CD4-positive, alpha-beta T cell treated with Interleukin-12 subunit alpha and Interleukin-12 subunit beta, for 1 hour (primary cell): ENCODE measurements around the gene CREBL2.
"Not testable (repeated sequence)": the region's sequence is repeated elsewhere in the genome, so short reads cannot be mapped to it uniquely, and the experiment has no call there.

Experiments used
- DNase-seq: peaks from one replicate; pipeline ENCODE4 v3.0.0-alpha.2; 2020

The CREBL2 gene, protein sequence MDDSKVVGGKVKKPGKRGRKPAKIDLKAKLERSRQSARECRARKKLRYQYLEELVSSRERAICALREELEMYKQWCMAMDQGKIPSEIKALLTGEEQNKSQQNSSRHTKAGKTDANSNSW

DNA sequence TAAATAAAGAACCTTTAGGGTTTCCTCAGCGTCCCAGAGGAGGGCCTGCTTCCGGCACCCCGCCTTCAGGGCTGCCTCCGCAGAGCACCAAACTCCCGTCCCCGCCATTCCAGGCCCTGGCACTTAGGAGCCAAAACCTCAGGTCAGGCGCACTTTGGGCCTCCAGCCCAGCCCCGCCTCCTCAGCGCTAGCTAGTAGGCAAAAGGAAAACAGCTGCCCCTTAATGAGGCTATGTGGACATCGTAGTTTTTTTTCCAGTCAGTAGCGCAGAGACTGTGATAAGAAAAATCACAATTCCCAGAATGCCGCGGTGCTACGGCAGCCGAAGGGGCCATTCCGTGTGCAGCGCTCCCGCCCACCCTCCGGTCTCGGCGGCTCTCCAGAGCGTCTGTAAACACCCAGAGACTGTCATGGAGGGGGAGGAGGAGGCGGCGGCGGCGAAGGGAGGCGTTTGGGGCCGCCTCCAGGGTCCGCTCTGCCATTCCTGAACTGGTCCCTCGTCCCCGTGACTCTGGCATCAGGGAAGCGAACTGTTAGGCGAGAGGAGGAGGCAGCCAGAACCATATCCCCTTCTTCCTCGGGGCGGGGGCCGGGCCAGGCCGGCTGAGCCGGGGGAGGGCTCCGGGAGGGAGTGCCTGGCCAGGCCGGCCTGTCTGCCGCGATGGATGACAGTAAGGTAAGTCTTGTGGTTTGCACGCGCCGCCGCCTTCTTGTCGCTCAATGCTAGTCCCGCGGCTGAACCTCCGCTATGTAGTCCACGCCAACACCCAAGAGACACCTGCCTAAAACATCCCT is at the start of gene CREBL2:
Gene CREBL2 (plus strand): TSS at position 365 of the 795 bp plus-strand sequence. CDS start 297 bp downstream, at position 662.
- peak; percentile 90 for DNase-seq

DNA sequence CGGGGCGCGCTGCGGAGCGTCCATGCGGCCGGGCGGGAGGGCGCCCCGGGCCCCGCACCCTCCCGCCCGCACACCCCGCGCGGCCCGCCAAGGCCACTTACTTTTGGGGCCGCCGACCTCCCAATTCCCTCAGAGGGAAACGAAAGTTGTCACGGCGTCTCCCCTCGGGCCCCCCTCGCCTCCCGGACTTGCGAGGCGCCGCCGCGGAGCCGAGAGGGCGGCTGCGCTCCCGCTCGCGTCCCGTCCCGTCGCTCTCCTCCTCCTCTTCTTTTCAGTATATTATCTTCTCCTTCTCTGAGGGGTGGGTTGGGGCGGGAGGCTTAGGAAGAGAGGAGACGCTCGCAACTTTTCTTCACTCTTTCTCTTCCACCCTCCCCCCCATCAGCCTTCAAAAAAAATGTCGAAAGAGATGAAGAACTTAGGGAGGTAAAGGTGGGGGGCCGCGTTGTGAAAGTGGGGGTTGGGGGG is 49.6 kb upstream of the CREBL2 start:
- DNase-seq: no peak

DNA sequence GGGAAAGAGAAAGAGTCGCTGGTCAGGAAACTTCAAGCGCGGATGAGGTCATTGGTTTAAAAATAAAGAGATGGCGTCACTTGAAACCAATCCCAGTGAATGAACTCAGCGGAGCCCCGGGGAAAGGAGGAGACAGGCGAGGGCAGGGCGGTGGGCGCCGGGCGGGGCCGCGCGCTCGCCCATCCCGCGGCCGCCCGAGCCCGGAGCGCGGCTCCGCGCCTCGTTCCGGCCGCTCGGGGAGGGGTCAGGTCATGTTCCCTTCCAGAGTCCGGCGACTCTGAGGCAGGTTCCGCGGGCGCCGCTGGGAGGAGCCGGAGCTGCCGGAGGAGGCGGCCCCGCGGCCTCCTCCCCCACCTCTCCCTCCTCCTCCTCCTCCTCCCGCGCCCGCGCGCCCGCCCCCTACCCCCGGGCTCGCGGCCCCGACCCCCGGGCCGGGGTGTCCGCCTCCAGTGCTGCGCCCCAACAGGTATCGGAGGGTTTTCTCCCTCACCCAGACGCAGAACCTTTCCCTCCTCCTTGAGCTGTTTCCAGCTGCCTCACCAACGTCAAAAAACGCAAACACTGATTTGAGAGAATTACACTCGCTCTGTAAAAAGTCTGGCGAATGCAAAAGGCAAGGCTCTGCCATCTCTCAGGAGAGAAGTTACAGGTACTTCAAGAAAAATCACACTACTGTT is 49.0 kb upstream of the CREBL2 start, which contains the start of gene DUSP16:
Gene DUSP16 (minus strand): TSS at position 279 of the 677 bp plus-strand sequence. CDS start 41,765 bp downstream, outside the sequence.
- peak; percentile 93 for DNase-seq

DNA sequence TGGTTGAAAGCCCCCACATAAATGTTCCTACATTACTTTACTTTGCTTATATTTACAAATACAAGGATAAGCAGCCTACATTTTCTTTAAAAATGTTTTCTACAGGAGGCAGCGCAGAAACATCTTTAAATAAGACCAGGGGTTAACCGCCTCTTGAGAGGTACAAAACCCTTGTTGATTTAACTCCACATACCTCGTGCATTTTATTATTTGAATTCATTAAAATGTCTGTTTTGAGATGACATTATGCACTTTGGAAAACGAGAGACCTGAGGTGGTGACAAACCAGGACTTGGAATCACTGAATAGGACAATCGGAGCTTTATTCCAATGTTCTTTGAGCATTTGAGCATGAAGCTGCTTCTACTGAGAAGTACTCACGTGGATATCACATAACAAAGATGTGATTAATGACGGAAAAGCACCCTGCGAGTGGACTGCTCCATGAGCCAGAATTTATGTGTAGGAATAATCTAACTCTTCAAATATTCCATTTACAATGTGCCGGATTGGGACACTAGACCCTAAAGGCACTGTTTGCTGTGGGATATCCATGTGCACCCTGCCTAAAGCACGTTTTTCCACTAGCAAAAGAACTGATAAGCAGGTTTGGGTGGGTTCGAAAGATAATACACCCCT is 48.3 kb upstream of the CREBL2 start:
- no peak for DNase-seq

DNA sequence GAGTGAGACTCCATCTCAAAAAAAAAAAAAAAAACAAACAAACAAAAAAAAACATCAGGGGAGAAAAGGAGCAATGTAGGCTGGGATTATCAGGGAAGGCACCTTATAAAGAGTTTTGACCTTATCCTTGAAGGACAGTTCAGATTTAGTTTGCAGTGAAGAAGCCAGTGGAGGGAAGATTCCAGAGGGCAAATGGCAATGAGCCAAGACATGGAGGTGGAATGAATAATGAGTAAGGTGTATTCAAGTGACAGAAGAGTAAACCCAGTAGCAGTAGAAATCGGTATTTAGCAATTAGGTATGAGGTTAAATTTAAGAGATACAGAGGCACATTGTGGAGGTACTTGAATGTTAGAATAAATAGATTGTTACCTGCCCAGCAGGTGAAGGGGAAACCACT is 46.8 kb upstream of the CREBL2 start:
- no peak for DNase-seq

DNA sequence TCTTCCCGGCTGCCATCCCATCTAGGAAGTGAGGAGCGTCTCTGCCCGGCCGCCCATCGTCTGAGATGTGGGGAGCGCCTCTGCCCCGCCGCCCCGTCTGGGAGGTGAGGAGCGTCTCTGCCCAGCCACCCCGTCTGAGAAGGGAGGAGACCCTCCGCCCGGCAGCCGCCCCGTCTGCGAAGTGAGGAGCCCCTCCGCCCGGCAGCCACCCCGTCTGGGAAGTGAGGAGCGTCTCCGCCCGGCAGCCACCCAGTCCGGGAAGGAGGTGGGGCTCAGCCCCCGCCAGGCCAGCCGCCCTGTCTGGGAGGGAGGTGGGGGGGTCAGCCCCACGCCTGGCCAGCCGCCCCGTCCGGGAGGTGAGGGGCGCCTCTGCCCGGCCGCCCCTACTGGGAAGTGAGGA is 45.7 kb upstream of the CREBL2 start:
- DNase-seq: not testable (repeated sequence)

DNA sequence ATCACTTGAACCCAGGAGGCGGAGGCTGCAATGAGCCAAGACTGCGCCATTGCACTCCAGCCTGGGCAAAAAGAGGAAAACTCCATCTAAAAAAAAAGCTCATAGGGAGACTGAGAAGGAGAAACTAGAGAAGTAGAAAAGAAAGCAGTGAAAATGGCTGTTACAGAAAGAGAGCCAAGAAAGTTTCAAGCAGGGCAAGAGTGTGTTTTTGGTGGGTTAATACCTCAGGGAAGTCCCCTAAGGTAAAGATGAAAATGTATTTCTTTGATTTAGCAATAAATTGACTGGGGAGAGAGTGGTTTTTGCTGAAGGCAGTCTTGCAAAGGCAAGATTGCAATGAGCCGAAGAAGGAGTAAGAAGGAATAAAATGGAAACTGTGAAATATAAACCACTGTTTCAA is 39.0 kb upstream of the CREBL2 start:
- no peak for DNase-seq

DNA sequence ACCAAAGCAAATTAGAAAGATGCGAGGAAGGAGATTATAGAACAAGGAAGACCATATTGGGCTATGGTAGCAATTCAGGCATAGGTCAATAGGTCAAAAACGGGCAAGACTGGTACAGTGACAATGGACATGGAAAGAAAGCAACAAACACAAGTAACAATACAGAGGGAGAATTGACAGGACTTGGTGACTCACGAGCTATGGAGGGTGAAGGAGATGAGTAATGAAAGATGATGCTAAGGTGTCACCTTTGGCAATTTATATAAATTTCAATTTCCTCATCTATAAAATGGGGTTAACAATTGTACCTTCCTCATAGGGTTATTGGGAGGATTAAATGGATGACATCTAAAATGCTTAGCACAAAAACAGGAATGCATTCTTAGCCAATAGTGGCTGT is 33.9 kb upstream of the CREBL2 start:
- no peak for DNase-seq

DNA sequence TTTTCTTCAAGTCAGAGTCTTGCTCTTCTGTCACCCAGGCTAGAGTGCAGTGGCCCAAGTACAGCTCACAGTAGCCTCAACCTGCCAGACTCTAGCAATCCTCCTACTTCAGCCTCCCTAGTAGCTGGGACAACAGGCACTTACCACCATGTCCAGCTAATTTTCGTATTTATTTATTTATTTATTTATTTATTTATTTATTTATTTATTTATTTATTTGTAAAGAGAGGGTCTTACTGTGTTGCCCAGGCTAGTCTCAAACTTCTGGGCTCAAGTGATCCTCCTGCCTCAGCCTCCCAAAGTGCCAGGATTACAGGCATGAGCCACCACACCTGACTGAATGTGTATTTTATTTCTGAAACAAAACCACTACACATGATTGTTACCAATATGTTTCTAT is 31.0 kb upstream of the CREBL2 start:
- DNase-seq: not testable (repeated sequence)

DNA sequence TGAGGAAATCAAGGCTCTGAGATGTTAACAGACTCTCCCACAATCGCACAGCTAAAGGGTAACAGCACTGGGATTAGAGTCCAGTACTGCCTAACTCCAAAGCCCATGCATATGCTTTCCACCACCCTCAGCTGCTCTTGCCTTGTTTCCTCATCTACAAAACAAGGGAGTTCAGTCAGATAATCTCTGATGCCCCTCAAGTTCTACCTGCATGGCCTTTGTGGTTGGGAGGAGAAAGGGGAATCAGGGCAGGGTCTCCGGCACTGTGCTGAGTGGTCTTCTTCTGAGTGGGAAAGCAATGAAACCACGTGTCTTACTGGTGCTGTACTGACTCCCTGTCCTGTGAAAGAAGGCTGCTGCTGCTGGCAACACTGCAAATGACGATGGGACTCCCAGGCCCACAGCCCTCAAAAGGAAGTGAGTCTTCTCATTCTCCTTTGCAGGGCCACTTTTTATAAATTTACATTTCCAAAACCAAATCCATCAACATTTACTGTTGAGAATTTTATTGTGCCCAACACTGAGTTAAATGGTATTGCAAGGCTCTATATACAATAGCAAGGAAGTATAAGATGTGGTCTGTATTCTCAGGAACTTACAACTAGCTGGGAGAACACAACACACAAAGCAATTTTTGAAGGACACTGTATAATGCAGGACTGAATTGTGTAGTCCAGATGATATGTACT is 29.3 kb upstream of the CREBL2 start:
- no peak for DNase-seq

DNA sequence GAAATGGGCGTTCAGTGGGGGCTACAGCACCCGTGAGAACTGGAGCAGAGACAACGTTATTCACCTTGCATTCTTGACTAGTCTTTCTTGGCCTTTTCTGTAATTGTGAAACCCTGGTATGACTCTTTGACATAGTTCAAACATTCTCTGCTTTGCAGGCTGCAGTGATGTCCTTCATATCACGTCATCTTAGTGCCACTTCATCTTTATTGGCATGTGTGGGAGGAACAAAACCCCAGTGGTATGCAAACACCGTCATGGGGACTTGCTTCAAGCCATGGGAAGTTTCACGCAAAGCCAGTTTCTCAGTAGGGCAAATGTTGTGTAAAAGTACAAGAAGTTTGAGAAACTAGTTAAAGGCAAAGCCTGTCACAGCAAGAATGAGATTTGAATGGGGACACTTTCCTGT is 28.8 kb upstream of the CREBL2 start:
- DNase-seq: no peak

DNA sequence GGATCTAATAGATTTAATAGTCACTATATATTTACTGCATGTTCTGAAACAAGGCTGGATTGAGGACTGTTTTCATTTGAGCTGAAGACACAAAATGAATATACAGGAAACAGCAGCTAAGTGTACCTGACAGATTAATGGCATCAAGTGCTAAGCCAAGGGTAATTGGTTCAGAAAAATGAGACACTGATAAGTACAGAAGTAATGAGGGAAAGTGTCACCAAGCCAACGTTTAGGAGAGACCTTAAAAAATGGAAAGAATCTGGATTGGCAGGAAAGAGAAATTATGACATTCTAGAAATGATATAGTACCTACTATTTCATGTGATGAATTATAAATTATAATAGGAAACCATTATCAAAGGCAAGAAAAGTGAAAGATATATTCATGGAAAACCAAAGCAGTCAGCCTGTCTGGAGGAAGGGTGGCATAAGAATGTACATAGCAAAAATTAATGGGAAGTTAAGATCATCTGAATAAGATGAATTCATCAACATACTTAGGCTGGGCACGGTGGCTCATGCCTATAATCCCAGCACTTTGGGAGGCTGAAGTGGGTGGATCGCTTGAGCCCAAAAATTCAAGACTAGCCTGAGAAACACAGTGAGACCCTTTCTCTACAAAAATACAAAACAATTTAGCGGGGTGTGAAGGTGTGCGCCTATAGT is 28.0 kb upstream of the CREBL2 start:
- DNase-seq: no peak

DNA sequence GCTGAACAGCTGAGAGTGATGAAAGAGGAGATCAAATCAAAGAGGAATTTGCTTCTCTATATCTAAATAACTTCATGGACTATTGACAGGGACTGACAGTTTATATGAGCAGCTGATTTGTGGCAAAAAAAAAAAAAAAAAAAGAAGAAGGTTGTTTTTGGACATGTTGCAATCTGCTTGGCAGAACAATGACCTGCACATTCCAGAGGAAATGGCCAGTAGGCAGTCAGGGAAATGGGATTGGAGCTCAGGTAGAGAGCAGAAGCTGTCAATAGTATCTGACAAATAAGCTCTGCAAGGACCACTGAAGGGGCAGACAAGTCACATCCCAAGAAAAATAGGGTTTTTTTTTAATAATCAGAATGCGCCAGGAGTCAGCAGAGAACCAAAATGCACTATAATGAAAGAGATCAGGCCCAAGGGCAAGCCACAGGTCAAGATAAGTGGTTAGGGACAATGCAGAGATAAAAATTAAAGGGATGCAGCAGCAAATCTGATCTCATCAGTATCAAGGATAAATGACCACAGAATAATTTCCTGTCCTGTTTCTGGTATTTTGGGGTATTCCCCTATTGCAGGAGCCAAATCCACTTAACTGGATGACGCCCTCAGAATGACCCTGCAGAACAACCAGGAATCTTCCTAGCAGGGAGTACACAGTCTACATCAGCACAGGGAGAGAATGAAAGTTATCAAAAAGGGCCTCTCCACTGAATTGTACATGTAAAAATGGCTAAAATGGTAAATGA is 26.4 kb upstream of the CREBL2 start:
- DNase-seq: no peak

DNA sequence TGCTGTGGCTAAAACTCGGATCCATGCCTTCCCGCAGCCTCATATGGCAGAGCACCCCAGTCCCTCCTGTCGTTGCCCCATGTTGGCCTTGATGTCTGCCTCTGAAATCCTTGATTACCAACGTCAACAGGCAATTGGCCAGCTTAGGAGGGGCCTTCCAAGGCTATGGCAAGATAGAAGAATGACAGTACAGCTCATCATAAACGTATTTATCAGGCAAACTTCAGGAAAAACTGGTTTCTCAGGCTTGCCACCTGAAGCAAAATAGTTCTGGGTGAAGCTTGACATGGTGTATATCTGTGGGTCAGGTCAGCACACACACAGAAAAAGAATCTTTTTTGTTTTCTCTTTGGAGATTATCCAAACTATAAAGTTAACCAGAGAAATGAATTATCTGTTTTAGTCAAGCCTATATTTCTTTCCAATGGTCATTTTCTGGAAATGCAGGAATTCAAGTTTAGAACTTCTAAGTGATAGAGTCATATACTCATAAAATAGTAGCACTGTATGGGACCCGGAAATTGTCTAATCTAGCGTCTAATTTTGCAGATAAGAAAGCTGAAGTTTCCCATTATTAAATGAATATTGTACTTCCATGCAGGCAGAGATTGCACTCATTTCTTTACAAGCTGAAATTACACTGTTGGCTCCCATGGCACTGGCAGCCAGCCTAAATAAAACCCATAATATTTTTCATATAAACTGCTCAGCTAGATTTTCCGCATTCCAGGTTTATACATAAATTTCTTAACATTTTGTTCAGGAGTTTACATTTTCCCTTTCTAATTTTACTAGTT is 24.6 kb upstream of the CREBL2 start:
- no peak for DNase-seq

DNA sequence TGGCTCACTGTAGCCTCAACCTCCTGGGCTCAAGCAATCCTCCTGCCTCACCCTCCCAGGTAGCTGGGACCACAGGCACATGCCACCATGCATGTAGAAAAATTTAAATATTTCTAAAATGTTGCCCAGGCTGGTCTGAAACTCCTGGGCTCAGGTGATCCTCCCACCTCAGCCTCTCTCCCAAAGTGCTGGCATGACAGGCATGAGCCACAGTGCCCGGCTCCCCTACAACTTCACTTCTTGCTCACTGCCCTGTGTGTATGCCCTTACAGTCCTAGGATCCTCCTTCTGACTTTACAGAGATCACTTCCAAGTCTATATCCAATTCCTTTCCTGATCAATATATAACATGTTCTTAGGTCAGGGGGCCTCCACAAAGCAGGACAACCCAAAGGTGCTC is 23.8 kb upstream of the CREBL2 start:
- no peak for DNase-seq

DNA sequence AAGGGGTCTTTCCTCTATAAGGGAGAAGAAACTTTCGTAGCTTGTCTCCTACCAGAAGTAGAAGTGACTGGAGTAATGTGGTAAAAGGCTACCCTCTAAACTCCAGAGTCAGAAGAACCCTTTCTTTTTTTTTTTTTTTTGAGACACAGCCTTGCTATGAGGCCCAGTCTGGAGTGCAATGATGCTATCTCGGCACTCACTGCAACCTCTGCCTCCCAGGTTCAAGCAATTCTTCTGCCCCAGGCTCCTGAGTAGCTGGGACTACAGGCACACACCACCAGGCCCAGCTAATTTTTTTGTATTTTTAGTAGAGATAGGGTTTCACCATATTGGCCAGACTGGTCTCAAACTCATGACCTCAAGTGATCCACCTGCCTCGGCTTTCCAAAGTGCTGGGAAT is 23.2 kb upstream of the CREBL2 start:
- not testable (repeated sequence) for DNase-seq

DNA sequence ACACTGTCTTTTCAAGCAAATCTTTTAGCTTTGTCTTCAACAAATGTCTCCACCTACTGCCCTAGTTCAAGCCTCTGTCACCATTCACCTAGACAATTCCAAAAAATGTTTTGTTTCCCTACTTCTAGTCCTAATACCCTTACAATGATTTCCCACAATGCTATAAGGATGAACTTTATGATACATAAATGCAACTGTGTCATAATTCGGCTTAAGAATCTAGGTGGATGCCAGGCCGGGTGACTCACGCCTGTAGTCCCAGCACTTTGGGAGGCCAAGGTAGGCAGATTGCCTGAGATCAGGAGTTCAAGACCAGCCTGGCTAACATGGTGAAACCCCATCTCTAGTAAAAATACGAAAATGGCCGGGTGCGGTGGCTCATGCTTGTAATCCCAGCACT is 20.7 kb upstream of the CREBL2 start:
- no peak for DNase-seq

DNA sequence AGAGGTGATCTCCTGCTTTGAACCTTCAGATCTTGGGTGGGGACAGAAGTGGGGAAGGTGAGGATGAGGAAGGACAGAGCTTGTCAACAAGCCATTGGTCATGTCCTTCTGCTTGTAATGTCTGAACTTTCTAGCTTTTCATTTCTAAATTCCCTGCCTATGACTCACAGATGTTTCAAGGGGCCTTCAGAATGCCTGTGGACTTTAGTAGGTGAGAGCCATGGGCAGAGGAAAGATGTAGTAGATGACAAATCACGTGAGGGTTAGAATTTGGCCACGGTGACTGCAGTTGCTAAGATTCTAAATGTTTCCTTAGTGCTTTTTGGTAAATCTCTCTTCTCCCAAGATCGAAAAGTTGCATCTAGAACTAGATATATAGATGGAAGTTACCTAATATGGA is 18.7 kb upstream of the CREBL2 start:
- no peak for DNase-seq

DNA sequence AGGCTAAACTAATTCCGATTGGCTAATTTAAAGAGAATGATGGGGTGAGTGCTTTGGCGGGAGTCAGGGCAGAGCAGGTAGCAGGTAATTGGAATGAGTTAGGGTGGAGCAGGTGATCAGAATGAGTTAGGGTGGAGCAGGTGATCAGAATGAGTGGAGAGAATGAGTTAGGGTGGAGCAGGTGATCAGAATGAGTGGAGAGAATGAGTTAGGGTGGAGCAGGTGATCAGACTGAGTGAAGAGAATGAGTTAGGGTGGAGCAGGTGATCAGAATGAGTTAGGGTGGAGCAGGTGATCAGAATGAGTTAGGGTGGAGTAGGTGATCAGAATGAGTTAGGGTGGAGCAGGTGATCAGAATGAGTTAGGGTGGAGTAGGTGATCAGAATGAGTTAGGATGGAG is 15.7 kb upstream of the CREBL2 start:
- DNase-seq: not testable (repeated sequence)

DNA sequence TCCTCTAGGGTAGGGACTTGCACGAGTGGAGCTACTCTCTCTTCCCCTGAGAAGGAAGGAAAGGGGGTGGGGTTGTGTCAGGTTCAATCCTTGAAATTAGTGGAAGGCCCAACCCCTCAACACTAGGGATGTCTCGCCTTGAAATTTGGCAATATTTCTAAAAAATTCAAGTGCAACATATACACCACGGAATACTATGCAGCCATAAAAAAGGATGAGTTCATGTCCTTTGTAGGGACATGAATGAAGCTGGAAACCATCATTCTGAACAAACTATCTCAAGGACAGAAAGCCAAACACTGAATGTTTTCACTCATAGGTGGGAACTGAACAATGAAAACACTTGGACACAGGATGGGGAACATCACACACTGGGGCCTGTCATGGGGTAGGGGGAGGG is 15.1 kb upstream of the CREBL2 start:
- DNase-seq: not testable (repeated sequence)

DNA sequence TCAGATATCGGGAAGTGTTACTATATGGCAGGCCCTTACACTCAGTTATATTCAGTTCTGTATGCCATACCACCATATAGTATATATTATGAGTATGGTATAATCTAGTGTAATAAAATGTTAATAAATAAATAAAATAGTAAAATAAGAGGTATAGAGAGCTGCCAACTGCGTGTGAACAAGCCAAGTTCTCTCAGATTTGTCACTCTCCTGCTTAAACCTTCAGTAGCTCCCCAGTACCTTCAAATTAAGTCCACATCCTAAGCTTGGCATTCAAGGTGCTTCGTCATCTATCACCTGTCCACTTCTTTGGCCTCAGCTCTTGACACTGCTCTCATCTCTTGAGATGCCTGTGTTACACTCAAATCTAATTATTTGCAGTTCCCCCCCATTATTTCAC is 12.8 kb upstream of the CREBL2 start:
- DNase-seq: no peak
